Mesothelial cell of epicardium (in vitro differentiated cells): ENCODE measurements around the gene ZNF566. TPM values are rescaled to one million over a fixed set of nuclear protein-coding genes. Genes with fewer than 3 reads are reported as not detected.
A peak's percentile ranks its signal among the peaks of the same experiment; 100 is the strongest.

Source experiments
- DNase-seq, 2 experiments: peaks; one replicate each; pipeline ENCODE4 v3.0.0; 2021; ENCODE audit warnings: low spot score in 2 of 2; ENCODE audit not compliant: unreplicated experiment in 2 of 2
- H3K27ac Mint-ChIP-seq: 2 replicates; pipeline ENCODE4 v1.8.0; 2021; ENCODE audit warnings: mixed read lengths
- H3K27me3 Mint-ChIP-seq: 2 replicates; pipeline ENCODE4 v1.8.0; 2021; ENCODE audit warnings: low read depth, mixed read lengths
- H3K36me3 Mint-ChIP-seq: 2 replicates; pipeline ENCODE4 v1.8.0; 2021; ENCODE audit warnings: mixed read lengths
- H3K4me1 Mint-ChIP-seq: 2 replicates; pipeline ENCODE4 v1.8.0; 2021; ENCODE audit warnings: mixed read lengths
- H3K4me3 Mint-ChIP-seq: 2 replicates; pipeline ENCODE4 v1.8.0; 2021; ENCODE audit warnings: mild to moderate bottlenecking, moderate library complexity, mixed read lengths
- H3K9me3 Mint-ChIP-seq: 2 replicates; pipeline ENCODE4 v1.8.0; 2021; ENCODE audit warnings: mixed read lengths
- total RNA-seq: library from RNA; stranded (reverse); gene quantifications from 3 replicates; pipeline ENCODE4 v1.2.1, GENCODE V29; 2021
- TF ChIP-seq, protein P1 (sequence below): fragments of 200-600 bp; sonication (generic); IDR thresholded peaks from one replicate; pipeline ENCODE4 v1.5.0; 2021; ENCODE audit warnings: antibody characterized with exemption; ENCODE audit not compliant: unreplicated experiment

Gene ZNF566
- total RNA-seq, 1 donor from 2014 or later, result 19.6 TPM

DNA sequence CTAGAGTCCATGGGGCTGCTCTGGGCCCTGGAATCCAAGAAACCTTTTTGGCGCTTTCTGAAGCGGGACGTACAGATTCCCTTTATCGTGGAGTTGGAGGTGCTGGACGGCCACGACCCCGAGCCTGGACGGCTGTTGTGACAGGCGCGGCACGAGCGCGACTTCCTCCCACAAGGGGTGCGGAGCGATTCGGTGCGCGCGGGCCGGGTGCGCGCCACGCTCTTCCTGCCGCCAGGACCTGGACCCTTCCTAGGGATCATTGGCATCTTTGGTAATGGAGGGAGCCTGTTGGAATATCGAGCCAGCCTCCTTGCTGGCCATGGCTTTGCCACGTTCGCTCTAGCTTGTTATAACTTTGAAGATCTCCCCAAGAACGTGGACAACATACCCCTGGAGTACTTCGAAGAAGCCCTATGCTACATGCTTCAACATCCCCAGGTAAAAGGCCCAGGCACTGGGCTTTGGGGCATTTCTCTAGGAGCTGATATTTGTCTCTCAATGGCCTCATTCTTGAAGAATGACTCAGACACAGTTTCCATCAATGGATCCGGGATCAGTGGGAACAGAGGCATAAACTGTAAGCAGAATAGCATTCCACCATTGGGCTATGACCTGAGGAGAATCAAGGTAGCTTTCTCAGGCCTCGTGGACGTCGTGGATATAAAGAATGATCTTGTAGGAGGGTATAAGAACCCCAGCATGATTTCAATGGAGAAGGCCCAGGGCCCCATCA lies 67.4 kb downstream of the ZNF566 start:
- H3K4me1 Mint-ChIP-seq, result peaks cover 14% of the 10 kb centered on the region
- peaks cover 3% of the 10 kb centered on the region for H3K36me3 Mint-ChIP-seq
- peaks cover 19% of the 10 kb centered on the region for H3K9me3 Mint-ChIP-seq
- H3K27me3 Mint-ChIP-seq, result no peaks in the 10 kb centered on the region
- no peak overlapping the region for H3K27ac Mint-ChIP-seq
- no peak for DNase-seq
- H3K4me3 Mint-ChIP-seq, result no peak overlapping the region
- TF ChIP-seq, protein P1, sequence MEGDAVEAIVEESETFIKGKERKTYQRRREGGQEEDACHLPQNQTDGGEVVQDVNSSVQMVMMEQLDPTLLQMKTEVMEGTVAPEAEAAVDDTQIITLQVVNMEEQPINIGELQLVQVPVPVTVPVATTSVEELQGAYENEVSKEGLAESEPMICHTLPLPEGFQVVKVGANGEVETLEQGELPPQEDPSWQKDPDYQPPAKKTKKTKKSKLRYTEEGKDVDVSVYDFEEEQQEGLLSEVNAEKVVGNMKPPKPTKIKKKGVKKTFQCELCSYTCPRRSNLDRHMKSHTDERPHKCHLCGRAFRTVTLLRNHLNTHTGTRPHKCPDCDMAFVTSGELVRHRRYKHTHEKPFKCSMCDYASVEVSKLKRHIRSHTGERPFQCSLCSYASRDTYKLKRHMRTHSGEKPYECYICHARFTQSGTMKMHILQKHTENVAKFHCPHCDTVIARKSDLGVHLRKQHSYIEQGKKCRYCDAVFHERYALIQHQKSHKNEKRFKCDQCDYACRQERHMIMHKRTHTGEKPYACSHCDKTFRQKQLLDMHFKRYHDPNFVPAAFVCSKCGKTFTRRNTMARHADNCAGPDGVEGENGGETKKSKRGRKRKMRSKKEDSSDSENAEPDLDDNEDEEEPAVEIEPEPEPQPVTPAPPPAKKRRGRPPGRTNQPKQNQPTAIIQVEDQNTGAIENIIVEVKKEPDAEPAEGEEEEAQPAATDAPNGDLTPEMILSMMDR, result no peak

DNA sequence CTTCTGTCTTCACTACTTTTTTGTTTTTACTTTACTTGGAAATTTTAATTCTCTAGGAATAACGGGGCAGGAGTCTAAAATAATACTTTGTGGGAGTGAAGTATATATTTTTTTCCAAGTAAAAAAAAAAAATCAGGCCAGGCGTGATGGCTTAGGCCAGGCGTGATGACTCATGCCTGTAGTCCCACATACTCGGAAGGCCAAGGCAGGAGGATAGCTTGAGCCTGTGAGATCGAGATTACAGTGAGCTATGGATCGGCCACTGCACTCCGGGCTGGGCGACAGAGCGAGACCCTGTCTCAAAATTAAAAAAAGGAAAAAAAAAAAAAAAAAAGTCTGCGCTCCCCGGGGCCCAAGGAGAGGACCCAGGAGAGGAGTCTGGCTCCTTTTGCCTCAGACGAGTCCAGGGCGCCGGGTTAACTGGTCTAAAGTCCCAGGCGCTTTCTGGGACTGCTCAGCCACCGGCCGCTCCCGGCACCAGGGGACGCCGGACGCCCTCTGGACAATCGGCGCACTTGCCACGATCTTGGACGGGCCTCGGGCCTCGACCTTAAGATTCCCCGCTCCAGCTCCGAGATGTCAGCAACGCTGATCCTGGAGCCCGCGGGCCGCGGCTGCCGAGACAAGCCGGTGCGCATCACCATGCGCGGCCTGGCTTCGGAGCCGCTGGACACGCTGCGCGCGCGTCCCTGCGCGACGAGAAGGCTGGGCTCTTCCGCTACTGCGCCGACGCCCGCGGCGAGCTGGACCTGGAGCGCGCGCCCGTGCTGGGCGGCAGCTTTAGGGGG lies 68.2 kb downstream of the ZNF566 start:
- DNase-seq, result no peak
- peaks cover 16% of the 10 kb centered on the region for H3K4me1 Mint-ChIP-seq
- TF ChIP-seq, protein P1, result no peak
- H3K9me3 Mint-ChIP-seq, result peaks cover 16% of the 10 kb centered on the region
- no peak overlapping the region for H3K4me3 Mint-ChIP-seq
- no peak overlapping the region for H3K27ac Mint-ChIP-seq
- H3K36me3 Mint-ChIP-seq, result peaks cover 5% of the 10 kb centered on the region
- no peaks in the 10 kb centered on the region for H3K27me3 Mint-ChIP-seq

DNA sequence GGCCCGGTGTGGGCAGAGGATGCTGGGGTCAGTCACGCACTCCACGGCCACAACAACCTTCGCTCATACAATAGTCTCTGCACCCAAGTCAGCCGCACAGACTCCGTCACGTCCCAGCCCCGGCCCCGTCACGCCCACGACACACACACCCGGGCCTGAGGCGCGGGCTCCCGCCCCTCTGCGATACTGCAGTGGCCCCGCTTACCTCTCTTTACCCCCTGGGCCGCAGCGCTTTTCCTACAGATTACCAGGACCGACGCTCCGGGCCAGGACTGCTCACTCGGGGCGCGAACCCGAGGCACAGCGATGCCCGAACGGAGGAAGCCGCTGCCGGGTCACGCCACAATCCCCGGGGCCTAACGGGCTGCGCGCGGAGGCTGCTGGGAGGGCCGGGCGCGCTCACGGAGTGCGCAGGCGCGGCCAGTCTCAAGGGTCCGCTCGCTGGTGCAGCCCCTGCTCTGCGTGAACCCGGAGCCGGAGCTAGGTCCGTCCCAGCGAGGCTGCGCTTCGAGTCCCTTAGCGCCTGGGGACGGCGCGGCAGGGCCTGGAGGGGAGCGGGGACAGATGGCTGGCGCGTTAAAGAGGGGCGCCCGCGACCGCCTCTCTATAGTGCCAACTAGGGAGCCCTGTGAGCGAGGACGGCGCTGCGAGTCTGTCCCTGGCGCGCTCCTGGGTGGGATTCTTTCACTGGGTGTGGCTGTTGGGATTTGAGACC lies 70.9 kb downstream of the ZNF566 start, which contains the start of gene ZFP82:
ZFP82 (minus strand) TSS at position 358 of the 715 bp plus-strand sequence. CDS start 8,855 bp downstream, outside the sequence.
- TF ChIP-seq, protein P1, result no peak
- peak; percentile 77 to 83 for DNase-seq
- Mint-ChIP-seq H3K4me1 (peaks cover 20% of the 10 kb centered on the region), H3K9me3 (peaks cover 7% of the 10 kb centered on the region), H3K27ac (peak within 1 kb of the TSS; percentile 98), H3K4me3 (peak within 1 kb of the TSS; percentile 93), H3K36me3 (peaks cover 18% of the 10 kb centered on the region), H3K27me3 (no peaks in the 10 kb centered on the region)

DNA sequence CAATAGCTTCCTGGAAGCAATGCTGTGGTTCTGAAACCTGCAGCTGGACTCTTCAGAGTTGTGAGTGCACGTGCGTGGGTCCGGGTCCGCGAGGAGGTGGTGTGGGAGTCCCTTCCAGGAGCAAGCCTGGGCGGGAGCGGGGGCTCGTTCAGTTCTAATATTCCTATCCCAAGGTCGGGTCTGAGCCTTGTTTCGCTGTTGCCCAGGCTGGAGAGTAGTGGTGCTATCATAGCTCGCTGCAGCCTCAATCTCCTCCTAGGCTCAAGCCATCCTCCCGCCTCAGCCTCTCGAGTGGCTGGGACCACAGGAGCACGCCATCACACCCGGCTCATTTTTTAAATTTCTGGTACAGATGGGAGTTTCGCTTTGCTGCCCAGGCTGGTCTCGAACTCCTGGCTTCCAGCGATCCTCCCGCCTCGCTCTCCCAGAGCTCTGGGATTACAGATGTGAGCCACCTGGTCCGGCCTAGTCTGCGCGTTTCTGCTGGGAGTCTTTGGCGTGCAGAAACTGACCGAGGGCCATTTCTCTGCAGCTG lies 71.5 kb downstream of the ZNF566 start:
- Mint-ChIP-seq H3K4me3 (peak overlapping the region; percentile 93), H3K27me3 (no peaks in the 10 kb centered on the region), H3K9me3 (peaks cover 9% of the 10 kb centered on the region), H3K36me3 (peaks cover 24% of the 10 kb centered on the region), H3K4me1 (peaks cover 20% of the 10 kb centered on the region), H3K27ac (peak overlapping the region; percentile 98)
- TF ChIP-seq, protein P1, result no peak
- no peak for DNase-seq

DNA sequence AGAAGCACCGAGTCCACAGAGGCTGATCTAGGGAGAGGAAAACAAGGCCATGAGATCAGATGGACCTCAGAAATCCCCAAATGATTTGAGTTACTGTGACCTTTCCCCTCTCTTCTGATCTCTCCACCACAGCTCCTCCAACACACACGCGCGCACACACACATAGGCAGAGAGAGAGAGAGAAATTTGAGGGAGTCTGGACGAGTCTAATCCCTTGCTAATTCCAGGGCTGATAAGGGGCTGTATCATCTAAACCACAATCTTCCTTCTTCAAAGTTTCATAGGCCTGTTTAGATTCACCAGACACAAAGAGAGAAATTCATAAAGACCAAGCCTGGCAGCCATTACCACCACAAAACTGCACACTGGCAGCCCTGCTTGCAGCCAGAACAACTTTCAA lies 79.5 kb downstream of the ZNF566 start:
- no peak overlapping the region for H3K4me3 Mint-ChIP-seq
- peaks cover 30% of the 10 kb centered on the region for H3K9me3 Mint-ChIP-seq
- peaks cover 62% of the 10 kb centered on the region for H3K36me3 Mint-ChIP-seq
- H3K4me1 Mint-ChIP-seq, result no peaks in the 10 kb centered on the region
- TF ChIP-seq, protein P1, result no peak
- DNase-seq, result no peak
- H3K27ac Mint-ChIP-seq, result no peak overlapping the region
- H3K27me3 Mint-ChIP-seq, result no peaks in the 10 kb centered on the region
